ENCODE results near the gene UNC5C.

DNA sequence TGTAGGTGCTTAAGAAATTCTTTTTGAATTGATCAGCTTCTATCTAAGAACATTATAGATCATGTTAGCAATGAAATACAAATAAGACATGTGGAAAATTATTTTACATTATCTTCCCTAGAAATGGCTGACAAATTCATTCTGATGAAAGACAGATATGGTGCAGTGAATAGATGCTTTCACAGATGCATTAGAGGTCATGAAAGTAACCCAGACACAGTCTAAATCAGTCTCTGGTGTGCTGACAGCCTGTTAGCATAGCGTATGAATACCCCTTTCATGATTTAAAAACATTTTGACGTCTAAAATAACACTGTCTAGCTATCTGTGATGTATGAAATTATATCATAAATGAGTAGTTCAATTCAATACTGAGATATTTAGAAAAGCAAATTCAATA, 180.9 kb downstream of the UNC5C start:
- TF ChIP-seq EZH2 (IDR thresholded peaks at IDR 0.05; ENCODE audit: low read length): no peak
- TF ChIP-seq, protein P1, sequence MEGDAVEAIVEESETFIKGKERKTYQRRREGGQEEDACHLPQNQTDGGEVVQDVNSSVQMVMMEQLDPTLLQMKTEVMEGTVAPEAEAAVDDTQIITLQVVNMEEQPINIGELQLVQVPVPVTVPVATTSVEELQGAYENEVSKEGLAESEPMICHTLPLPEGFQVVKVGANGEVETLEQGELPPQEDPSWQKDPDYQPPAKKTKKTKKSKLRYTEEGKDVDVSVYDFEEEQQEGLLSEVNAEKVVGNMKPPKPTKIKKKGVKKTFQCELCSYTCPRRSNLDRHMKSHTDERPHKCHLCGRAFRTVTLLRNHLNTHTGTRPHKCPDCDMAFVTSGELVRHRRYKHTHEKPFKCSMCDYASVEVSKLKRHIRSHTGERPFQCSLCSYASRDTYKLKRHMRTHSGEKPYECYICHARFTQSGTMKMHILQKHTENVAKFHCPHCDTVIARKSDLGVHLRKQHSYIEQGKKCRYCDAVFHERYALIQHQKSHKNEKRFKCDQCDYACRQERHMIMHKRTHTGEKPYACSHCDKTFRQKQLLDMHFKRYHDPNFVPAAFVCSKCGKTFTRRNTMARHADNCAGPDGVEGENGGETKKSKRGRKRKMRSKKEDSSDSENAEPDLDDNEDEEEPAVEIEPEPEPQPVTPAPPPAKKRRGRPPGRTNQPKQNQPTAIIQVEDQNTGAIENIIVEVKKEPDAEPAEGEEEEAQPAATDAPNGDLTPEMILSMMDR (optimal IDR thresholded peaks at IDR 0.05 in 1 of 3, IDR thresholded peaks at IDR 0.05 in 1 of 3, conservative IDR thresholded peaks at IDR 0.05 in 1 of 3; ENCODE audit: extremely low read depth in 1 of 3, insufficient read depth in 2 of 3, low read length in 3 of 3): no peak

Measured in keratinocyte (primary cell).